GM21528 (cell line): Measurements from ENCODE around the gene RASA1.

ENCODE experiments used
- ATAC-seq: cut with Tn5 transposase; IDR thresholded peaks from one replicate; pipeline ENCODE4 v1.9.1; 2021; ENCODE audit warnings: mild to moderate bottlenecking, moderate library complexity; ENCODE audit not compliant: unreplicated experiment, low FRiP score

RASA1 gene

DNA sequence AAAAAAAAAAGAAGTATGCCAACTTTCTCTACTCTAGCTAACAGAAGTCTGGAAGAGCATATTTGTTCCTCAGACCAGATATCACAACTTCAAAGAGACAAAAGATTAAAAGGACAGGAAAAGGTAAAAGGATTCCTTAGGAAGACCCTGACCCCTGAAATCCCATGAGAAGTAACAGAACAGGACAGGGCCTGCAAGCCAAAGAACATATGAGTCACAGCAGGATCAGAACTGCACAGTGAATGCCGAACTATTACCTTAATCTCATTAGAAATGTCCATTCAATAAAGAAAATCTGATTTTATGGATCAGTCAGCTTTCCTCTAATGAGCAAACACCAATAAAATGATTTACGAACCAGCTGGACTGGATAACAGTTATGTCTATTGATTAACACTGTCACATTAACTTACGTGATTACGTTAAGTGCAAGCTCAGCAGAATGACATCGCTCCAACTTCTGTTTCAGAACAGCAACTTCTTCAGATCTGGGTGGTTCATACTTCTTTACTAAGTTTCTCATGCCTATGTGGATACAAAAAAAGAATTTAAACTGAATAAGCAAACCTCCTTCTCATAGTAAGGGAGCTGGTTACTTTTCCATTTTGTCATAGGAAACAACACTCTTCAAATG is 131.4 kb downstream of the RASA1 start:
- no peak for ATAC-seq

DNA sequence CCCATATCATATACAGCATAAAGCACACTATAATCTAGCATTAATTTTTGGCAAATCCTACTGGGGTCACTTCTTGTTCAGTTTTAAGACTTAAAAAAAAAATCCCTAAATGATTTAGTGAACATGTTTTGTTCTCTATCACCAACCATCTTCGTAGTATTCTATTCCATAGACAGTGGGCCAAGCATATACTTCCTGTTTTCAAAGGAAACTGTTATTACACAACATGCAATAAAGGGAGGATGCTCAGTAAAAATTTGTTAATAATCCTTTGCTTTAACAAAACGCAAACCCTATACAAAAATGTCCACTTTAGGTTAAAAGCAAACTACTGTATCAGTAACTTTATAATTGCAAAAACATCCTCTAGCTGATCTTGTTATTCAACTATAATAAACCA is 132.0 kb downstream of the RASA1 start:
- no peak for ATAC-seq

DNA sequence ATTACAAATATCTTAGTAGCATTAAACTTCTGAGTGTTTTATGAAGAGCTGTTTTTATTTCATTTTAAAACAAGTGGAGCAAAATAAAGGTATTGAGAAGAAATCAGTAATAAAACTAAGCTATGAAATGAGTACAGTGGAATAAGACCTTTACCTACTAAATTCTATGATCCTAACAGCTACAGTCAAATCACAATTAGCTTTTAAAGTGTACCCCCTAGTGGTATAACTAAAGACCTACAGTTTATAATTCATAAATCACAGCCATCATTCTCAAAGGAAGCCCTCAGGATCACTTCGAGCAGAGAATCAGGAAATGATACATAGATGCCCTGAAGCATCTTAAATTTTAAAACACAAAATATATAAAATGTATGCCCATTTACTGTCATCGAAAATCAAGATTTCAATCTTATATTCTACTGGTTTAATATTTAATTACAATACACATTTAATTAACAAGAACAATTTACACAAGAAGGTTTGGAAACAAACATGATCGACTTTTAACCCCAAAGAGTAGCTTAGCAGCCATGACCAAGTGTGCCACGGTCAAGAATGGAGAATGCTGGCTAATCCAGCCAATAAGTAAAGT is 132.7 kb downstream of the RASA1 start:
- peak; percentile 67 for ATAC-seq

DNA sequence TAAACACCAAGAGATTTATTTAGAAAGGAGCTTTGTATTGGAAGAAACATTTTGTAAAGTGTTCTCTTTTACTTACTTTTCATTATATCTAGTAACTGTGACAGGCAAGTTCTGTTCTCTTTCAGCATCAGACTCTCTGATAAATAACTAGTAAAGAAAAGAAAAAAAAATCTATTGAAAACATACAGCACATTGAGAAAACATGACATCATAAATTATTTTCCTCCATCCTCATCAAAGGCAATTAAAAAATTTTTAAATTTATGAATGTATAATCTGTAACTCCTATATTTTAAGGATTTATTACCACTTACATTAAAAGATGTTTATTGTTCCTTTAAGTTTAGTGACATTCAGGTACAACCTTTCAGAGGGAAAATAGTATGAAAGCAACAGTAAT is 133.9 kb downstream of the RASA1 start:
- ATAC-seq: no peak

DNA sequence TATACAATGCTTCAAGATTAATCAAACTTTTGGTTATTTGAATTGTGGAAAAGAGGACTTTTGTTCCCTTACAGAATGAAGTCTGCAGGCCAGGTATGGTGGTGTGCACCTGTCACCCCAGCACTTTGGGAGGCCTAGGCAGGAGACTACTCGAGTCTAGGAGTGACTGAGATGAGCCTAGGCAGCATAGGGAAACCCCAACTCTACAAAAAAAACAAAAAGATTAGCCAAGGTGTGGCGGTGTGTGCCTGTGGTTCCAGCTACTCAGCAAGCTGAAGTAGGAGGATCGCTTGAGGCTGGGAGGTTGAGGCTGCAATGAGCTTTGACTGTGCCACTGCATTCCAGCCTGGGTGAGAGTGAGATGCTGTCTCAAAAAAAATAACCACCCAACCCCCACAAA is 135.7 kb downstream of the RASA1 start:
- ATAC-seq: no peak

DNA sequence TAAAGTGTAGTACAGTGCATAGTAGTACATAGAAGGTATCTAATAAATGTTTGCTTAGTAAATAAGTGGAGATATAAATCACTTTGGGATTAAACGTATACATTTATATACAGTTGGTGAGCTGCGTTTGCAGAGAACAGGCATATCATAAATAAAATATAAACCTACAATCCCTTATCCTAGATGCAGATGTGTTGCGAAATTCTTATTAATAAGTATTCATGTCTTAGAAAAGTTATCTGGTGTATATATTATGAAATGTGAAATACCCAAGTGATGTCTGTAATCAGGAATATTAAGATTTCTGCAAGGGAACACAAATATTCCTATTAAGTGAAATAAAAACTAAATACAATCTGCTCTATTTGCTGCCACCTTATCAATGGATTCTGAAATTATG is 136.2 kb downstream of the RASA1 start:
- ATAC-seq: no peak

DNA sequence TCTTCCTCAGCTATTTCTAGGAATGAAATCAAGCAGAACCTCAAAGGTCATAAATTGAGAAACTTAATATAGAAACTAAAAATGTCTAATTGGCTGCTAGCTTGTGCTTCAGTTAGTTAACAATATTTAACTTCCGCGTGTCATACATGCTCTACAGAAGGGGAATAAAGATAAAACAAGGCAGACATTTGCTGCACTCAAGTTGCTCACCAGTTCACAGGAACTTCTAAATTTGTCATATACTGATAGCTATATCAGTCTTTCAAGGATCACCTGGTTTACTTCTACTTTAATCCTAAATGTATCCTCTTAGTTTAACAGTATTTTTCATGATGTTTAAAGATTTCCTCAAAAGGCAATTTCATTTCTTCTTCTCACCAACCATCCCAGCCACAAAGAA is 136.7 kb downstream of the RASA1 start:
- ATAC-seq: no peak

DNA sequence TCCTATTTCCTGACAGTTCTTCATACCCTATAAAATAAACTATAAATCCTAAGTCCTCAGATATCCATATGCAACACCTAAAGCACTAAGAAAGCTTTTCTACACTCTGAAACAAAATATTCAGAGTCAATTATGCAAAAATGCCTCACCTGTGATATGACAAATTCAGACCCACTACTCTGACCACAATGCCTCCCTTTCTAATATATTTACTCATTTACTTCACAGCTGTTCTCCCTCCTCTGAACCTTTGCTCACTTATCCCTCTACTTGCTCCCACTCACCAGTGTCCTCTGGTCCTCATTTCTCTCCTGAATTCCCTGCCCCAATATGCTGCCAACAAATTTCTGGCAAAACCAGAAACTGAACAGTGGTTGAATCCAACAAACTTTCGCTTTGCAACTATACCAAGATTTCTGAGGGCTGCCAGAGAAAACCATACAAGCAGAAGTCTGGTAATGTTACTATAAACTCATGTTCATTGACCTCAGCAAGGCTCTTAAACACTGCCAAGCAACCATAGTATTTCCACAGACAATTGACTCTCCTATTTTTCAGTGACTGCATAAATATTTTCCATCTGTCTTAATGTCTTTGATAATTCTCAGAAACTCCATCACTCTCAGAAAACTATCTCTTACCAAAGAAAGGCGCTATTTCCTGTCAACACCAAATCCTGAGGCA is 137.9 kb downstream of the RASA1 start:
- ATAC-seq: no peak

DNA sequence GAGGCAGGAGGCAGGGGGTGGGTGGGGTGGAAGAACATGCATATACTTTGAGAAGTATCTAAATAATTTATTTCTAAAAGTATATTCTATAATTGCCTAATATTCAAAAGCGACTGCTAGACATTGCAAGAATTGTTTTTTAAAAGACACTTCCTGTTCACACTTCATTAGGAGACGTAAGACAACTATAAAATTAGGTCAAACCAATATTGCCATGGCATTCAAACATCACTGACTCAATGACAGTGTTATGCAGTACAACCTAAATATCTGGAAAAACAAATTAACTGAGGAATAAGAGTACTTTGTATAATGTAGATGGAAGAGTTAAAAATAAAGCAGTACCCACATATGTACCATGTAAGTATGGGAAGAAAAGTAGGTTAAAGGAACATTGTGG is 140.5 kb downstream of the RASA1 start:
- no peak for ATAC-seq

DNA sequence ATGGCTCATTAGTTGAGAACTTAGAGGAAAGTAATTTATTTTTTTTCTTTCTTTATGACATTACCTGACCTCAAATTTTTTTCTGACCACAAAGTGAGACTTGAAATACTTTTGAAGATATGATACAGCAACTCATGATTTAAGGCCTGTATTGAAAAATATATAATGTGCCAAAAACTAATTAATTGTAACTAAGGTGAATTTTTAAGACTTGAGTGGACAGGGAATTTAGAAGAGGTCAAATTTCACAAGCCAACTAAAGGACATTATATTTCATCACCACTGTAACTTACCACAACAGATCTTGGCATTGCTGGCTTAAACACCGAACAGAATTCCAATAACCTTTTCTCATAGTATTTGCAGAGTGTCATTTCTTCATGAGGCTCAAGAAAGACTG is 143.2 kb downstream of the RASA1 start:
- no peak for ATAC-seq

DNA sequence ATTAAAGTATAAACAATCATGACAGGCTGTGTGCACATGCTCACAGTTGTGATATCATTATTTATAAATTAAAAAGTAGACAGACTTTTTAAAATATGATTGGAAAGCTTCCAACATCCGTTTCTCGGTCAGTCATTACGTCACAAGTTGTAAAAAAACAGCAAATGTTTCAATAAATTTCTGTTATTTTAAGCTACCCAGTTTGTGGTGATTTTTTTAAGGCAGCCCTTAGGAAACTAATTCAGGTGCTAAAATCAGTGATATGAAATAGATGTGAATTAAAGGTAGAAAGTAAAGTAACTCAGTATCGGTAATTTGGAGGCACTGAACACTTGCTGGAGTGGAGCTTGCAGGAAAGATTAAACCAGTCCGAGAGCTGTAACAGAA is 143.9 kb downstream of the RASA1 start:
- ATAC-seq: no peak

DNA sequence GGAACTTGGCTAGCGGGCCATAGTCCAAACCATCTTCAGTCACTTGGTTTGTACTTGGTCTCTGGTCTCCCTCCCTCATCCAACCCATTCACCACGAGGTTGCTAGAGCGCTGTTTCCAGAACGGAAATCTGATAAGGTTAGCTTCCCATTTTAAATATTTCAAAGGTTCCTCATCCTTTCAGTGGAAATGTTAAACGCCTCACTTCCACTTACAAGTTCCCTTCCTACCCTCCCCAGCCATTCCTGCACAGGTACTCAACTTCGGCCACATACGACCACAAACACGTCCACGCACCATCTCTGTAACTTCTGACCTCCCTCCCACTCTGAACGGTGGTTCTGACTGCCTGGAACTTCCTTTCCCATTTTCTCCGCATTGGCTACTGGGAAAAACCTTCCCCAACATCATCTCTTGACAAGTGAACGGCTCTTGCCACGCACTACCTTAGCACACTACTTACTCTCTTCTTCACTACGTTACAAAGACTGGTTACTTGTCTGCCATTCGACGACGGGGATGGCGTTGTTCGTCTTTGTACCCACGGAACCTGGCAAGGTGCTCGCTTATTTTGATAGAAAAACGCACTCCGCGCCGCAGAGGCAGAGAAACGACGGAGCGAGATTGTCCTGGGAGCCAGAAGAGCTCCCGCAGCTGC is 144.4 kb downstream of the RASA1 start:
- peak; percentile 29 for ATAC-seq

DNA sequence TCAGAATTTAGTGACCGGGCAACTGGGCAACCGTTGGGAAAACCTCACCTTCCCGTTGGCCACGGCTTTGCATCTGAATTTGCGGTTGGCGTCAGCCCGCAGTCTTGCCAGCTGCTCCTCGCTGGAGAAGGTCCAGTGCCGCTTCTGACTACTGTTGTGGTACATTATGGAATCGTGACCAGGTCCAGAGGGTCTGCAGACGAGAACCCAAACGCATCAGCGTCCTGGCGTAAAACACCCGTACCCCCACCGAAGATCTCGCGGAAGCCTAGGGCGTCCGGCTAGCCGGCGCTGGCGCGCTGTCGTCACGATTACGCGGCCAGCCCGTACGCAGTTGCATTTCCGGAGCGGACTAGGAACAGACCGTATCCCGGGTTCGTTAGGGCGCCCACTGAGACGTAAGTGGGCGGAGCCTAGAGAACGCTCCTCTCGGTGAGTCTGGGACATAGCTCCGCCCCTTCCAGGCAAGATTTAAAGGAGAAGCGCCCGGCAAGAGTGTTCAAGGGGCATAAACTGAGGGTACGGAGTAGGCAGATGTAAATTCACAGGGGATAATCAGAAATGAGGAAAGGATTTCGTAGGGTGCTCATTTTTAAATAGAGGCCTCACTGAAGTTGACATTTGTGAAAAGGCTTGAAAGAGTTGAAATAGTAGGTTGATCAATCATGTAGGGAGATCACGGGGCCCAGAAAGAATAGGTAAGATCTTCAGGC is 145.1 kb downstream of the RASA1 start, which contains the start of gene CCNH:
CCNH (minus strand) TSS at position 301 of the 713 bp plus-strand sequence; CDS start at position 165, 136 bp downstream.
- ATAC-seq: peak; percentile 99

DNA sequence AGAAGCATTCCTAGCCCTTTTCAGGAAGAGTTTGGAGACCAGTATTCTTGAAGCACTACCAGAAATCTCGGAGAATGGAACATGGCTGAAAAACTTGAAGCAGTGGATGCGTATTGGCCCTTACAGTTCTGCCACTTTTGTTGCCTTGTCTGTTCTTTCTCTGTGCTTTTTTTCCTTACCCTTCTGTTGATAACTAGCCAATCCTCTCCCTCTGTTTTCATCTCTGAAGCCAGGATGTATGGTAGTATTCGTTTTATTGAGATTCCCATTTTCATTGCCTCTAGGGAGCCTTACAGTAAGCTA is 145.6 kb downstream of the RASA1 start:
- no peak for ATAC-seq

DNA sequence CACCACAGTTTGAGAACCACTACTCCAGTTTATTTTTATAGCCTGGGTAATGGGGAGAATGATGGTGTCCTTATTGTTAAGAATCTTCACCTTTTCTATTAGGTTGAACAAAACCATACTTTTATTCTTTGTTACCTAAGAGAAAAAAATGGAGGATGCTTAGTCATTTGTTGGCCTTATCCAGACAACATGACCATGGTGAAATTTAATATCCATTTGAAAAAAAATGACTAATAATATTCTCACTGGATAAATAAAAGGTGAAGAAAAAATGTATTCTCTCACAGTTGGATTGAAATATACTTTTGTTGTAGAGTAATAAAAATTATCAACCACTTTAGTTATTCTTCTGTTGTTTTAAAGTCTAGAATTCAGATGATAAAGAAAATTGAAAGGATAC is 150.8 kb downstream of the RASA1 start:
- ATAC-seq: no peak

DNA sequence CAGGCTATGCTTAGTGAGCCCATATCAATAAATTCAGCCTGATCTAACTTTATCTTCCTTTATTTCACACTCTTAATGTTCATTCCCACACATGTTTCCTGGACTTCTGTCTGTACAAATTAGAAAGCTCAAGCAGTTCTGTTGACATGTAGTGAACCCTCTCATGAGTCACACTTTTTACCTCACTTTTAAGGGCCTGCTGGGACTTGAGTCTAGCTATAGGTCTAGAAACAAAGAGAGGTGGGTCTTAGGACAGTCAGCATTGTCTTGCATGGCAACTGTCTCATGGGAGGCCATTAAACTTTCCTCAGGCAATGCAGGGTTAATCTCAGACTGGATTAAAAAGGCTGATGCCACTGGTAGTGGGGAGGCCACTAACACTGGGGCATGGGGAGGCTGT is 153.6 kb downstream of the RASA1 start:
- ATAC-seq: no peak

DNA sequence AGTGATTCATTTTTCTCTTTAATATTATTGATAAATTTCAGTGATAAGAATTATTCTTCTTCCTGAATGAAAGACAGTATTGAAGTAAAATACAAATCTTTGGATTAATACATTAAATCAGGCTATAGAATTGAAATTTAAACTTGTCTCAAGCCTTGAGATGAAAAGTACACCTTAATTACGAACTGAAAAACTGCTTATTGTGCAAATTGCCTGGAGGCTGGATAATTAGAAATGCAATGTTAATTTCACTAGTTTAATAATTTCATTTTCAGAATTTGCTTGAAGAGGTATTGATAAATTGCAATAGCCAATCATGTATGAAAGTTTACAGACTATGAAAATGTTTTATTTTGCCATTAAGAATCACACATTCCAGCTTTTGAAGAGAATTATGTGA is 156.1 kb downstream of the RASA1 start:
- ATAC-seq: no peak

DNA sequence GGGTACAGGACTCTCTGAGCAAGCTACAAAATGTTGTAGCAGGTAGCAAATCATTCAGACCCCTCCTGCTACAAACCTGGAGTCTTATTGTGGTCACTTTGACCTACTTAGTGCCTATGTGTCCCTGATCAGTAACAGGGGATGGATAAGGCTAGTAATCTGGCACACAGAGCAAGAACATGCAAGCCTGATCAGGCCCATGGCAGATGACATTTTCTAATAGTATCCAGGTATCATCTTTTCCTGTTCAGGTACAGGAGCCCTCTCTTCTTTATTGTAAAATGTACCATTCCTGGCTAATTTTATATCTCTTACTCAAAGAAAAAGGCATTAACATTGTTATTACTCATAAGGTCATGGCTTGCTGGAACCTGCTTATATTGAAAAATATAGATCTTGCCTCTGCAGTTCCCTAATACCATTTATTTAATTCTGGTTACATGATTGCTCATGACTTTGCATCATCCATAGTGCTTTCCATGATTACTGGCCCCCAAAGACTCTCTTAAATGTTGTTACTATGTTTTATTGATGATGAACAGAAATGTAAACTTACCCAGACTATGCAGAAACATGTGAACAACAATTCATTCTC is 163.3 kb downstream of the RASA1 start:
- no peak for ATAC-seq

DNA sequence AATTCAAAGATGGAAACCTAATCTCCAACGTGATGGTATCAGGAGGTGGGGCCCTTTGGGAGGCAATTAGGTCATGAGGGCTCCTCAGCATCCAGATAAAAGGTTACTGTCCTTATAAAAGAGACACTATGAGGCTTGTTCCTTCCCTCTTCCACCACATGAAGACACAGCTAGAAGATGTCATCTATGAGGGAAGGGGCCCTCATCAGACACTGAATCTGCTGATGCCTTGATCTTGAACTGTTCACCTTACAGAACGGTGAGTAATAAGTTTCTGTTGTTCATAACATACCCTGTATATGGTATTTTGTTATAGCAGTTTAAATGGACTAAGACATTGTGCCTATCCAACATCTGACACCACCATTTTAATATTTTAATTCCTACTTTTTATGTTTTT is 164.8 kb downstream of the RASA1 start:
- ATAC-seq: no peak

DNA sequence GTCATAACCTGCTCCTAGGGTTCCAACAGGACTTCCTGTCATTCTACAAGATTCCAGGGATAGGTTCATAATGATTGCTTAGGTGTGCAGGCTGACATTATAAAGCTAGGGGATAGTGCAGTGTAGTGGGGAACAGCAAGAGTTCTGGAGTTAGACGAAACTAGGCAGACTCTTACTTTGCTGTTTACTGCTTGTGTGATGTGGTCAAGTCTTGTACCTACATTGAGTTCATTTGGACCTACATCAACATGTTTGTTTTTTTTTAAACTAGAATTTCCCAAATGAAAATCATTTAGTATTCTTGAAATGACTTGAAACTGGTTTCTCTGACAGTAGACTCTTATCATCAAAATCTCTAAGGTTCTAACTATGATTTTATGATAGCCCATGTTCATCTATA is 166.3 kb downstream of the RASA1 start:
- ATAC-seq: no peak

DNA sequence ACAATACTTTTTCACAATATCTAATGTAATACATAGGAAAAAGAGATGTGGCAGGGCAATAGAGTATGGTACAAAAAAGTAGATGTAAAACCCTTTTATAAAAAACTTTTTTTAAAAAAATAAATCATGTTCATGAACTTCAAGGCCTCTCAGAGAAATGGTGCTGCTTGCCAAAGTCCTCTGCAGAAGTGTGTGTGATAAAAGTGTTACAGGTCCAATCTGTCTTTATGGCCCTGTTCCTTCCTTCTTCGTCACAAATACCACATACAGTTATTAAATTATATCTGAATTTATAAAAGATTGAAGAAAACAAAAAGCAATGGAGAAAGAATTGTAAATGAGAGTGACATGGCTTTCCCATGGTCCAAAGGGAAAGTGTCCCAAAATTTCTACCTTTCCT is 166.8 kb downstream of the RASA1 start:
- no peak for ATAC-seq
